ENCODE measurements around the gene TMEM125. TPM values are rescaled to one million over a fixed set of nuclear protein-coding genes. Genes with fewer than 3 reads are reported as not detected.

Gene TMEM125
- total RNA-seq, 1 donor from 2014 or later = 0.64 TPM

- TF ChIP-seq EZH2 (IDR thresholded peaks at IDR 0.05; ENCODE audit: insufficient read depth, low read length) = no peak
- TF ChIP-seq, protein P1, sequence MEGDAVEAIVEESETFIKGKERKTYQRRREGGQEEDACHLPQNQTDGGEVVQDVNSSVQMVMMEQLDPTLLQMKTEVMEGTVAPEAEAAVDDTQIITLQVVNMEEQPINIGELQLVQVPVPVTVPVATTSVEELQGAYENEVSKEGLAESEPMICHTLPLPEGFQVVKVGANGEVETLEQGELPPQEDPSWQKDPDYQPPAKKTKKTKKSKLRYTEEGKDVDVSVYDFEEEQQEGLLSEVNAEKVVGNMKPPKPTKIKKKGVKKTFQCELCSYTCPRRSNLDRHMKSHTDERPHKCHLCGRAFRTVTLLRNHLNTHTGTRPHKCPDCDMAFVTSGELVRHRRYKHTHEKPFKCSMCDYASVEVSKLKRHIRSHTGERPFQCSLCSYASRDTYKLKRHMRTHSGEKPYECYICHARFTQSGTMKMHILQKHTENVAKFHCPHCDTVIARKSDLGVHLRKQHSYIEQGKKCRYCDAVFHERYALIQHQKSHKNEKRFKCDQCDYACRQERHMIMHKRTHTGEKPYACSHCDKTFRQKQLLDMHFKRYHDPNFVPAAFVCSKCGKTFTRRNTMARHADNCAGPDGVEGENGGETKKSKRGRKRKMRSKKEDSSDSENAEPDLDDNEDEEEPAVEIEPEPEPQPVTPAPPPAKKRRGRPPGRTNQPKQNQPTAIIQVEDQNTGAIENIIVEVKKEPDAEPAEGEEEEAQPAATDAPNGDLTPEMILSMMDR (IDR thresholded peaks at IDR 0.05; ENCODE audit: insufficient read depth, low read depth, low read length) = no peak
- no peak overlapping the region for H3K27ac Mint-ChIP-seq (ENCODE audit: unreplicated experiment)
- no peak overlapping the region for H2AFZ ChIP-seq (ENCODE audit: low read depth, low read length)
- H4K20me1 ChIP-seq (ENCODE audit: insufficient read depth, low read length) = no peaks in the 10 kb centered on the region
- H3K9ac ChIP-seq (ENCODE audit: low read length) = no peak overlapping the region
- peaks cover 33% of the 10 kb centered on the region for H3K27me3 Mint-ChIP-seq (ENCODE audit: low read depth, unreplicated experiment)
- DNase-seq (ENCODE audit: low read depth) = no peak
- H3K9me3 Mint-ChIP-seq (ENCODE audit: unreplicated experiment) = peaks cover 14% of the 10 kb centered on the region
- H3K4me1 ChIP-seq (ENCODE audit: insufficient read depth, low read length) = no peaks in the 10 kb centered on the region
- H3K27me3 ChIP-seq (ENCODE audit: insufficient read depth, low read length) = no peaks in the 10 kb centered on the region
- H3K79me2 ChIP-seq (ENCODE audit: insufficient read depth, low read length) = no peaks in the 10 kb centered on the region
- H3K4me3 Mint-ChIP-seq (ENCODE audit: unreplicated experiment) = no peak overlapping the region
- no peak overlapping the region for H3K27ac ChIP-seq (ENCODE audit: low read depth, low read length)
- peaks cover 11% of the 10 kb centered on the region for H3K36me3 Mint-ChIP-seq (ENCODE audit: low read depth, unreplicated experiment)
- H3K9me3 ChIP-seq (ENCODE audit: insufficient read depth, low read depth, low read length) = no peaks in the 10 kb centered on the region
- peaks cover 13% of the 10 kb centered on the region for H3K4me1 Mint-ChIP-seq (ENCODE audit: low read depth, unreplicated experiment)
- H3K4me3 ChIP-seq (ENCODE audit: insufficient read depth, low read depth, low read length) = no peak overlapping the region
- no peaks in the 10 kb centered on the region for H3K36me3 ChIP-seq (ENCODE audit: insufficient read depth, low read length)
- FAIRE-seq = no peak
- H3K4me2 ChIP-seq (ENCODE audit: low read length) = no peak overlapping the region
Measured at GRCh38 chr1:43305926-43306687, 36.3 kb downstream of the TMEM125 start.

- no peaks in the 10 kb centered on the region for H3K9me3 ChIP-seq (ENCODE audit: insufficient read depth, low read depth, low read length)
- Mint-ChIP-seq H3K4me1 (ENCODE audit: low read depth, unreplicated experiment) (peaks cover 13% of the 10 kb centered on the region), H3K36me3 (ENCODE audit: low read depth, unreplicated experiment) (peaks cover 11% of the 10 kb centered on the region), H3K27me3 (ENCODE audit: low read depth, unreplicated experiment) (peaks cover 33% of the 10 kb centered on the region), H3K4me3 (ENCODE audit: unreplicated experiment) (no peak overlapping the region), H3K27ac (ENCODE audit: unreplicated experiment) (no peak overlapping the region), H3K9me3 (ENCODE audit: unreplicated experiment) (peaks cover 14% of the 10 kb centered on the region)
- H3K36me3 ChIP-seq (ENCODE audit: insufficient read depth, low read length) = no peaks in the 10 kb centered on the region
- no peaks in the 10 kb centered on the region for H3K4me1 ChIP-seq (ENCODE audit: insufficient read depth, low read length)
- no peaks in the 10 kb centered on the region for H4K20me1 ChIP-seq (ENCODE audit: insufficient read depth, low read length)
- DNase-seq (ENCODE audit: low read depth) (no peak), FAIRE-seq (no peak)
- H2AFZ ChIP-seq (ENCODE audit: low read depth, low read length) = no peak overlapping the region
- no peaks in the 10 kb centered on the region for H3K27me3 ChIP-seq (ENCODE audit: insufficient read depth, low read length)
- no peak overlapping the region for H3K4me3 ChIP-seq (ENCODE audit: insufficient read depth, low read depth, low read length)
- H3K79me2 ChIP-seq (ENCODE audit: insufficient read depth, low read length) = no peaks in the 10 kb centered on the region
- no peak overlapping the region for H3K9ac ChIP-seq (ENCODE audit: low read length)
- H3K4me2 ChIP-seq (ENCODE audit: low read length) = no peak overlapping the region
- TF ChIP-seq, protein P1 (IDR thresholded peaks at IDR 0.05; ENCODE audit: insufficient read depth, low read depth, low read length) = no peak
- no peak for TF ChIP-seq EZH2 (IDR thresholded peaks at IDR 0.05; ENCODE audit: insufficient read depth, low read length)
- no peak overlapping the region for H3K27ac ChIP-seq (ENCODE audit: low read depth, low read length)
Measured at GRCh38 chr1:43306688-43307457, 37.1 kb downstream of the TMEM125 start.
